ENCODE data around the gene PANK1.
"Not testable (repeated sequence)": the region's sequence is repeated elsewhere in the genome, so short reads cannot be mapped to it uniquely, and the experiment has no call there.

PANK1 gene

GRCh38 chr10:89643812-89644690 lies 991 bp downstream of the PANK1 start:
- H3K4me1 Mint-ChIP-seq (ENCODE audit: low read depth) = peaks cover 7% of the 10 kb centered on the region
- H3K9me3 Mint-ChIP-seq = no peaks in the 10 kb centered on the region
- no peaks in the 10 kb centered on the region for H3K36me3 Mint-ChIP-seq (ENCODE audit: low read depth)

GRCh38 chr10:89643431-89643811 lies 1.6 kb downstream of the PANK1 start:
- H3K27ac Mint-ChIP-seq = no peak overlapping the region
- no peak overlapping the region for H3K4me3 Mint-ChIP-seq
- no peaks in the 10 kb centered on the region for H3K9me3 Mint-ChIP-seq
- peaks cover 3% of the 10 kb centered on the region for H3K36me3 Mint-ChIP-seq (ENCODE audit: low read depth)
- peaks cover 7% of the 10 kb centered on the region for H3K4me1 Mint-ChIP-seq (ENCODE audit: low read depth)
- H3K27me3 Mint-ChIP-seq (ENCODE audit: low read depth) = peaks cover 22% of the 10 kb centered on the region

More at GRCh38 chr10:89643812-89644690, 991 bp downstream of the PANK1 start:
- no peak overlapping the region for H3K27ac Mint-ChIP-seq
- H3K4me3 Mint-ChIP-seq = no peak overlapping the region
- H3K27me3 Mint-ChIP-seq (ENCODE audit: low read depth) = peaks cover 25% of the 10 kb centered on the region

GRCh38 chr10:89642193-89642592 lies 2.8 kb downstream of the PANK1 start:
- Mint-ChIP-seq H3K27me3 (ENCODE audit: low read depth) (peaks cover 10% of the 10 kb centered on the region), H3K27ac (no peak overlapping the region), H3K36me3 (ENCODE audit: low read depth) (peaks cover 3% of the 10 kb centered on the region), H3K4me3 (no peak overlapping the region), H3K4me1 (ENCODE audit: low read depth) (peaks cover 7% of the 10 kb centered on the region), H3K9me3 (no peaks in the 10 kb centered on the region)

- H3K4me1 Mint-ChIP-seq (ENCODE audit: low read depth) = peaks cover 2% of the 10 kb centered on the region
- peaks cover 3% of the 10 kb centered on the region for H3K27me3 Mint-ChIP-seq (ENCODE audit: low read depth)
- H3K4me3 Mint-ChIP-seq = no peak overlapping the region
- H3K36me3 Mint-ChIP-seq (ENCODE audit: low read depth) = peaks cover 3% of the 10 kb centered on the region
- no peak overlapping the region for H3K27ac Mint-ChIP-seq
- H3K9me3 Mint-ChIP-seq = no peaks in the 10 kb centered on the region
These were observed 4.8 kb downstream of the PANK1 start for GRCh38 chr10:89640241-89640640.

- H3K36me3 Mint-ChIP-seq (ENCODE audit: low read depth) = peaks cover 3% of the 10 kb centered on the region
- no peak overlapping the region for H3K27ac Mint-ChIP-seq
- H3K9me3 Mint-ChIP-seq = no peaks in the 10 kb centered on the region
- H3K27me3 Mint-ChIP-seq (ENCODE audit: low read depth) = no peaks in the 10 kb centered on the region
- H3K4me1 Mint-ChIP-seq (ENCODE audit: low read depth) = no peaks in the 10 kb centered on the region
- H3K4me3 Mint-ChIP-seq = no peak overlapping the region
These were observed 5.7 kb downstream of the PANK1 start for GRCh38 chr10:89639326-89639725.

GRCh38 chr10:89637113-89637512 lies 7.9 kb downstream of the PANK1 start:
- H3K27me3 Mint-ChIP-seq (ENCODE audit: low read depth) = no peaks in the 10 kb centered on the region
- H3K4me3 Mint-ChIP-seq = no peak overlapping the region
- H3K36me3 Mint-ChIP-seq (ENCODE audit: low read depth) = peaks cover 3% of the 10 kb centered on the region
- no peak overlapping the region for H3K27ac Mint-ChIP-seq
- no peaks in the 10 kb centered on the region for H3K9me3 Mint-ChIP-seq
- no peaks in the 10 kb centered on the region for H3K4me1 Mint-ChIP-seq (ENCODE audit: low read depth)

- Mint-ChIP-seq H3K27ac (no peak overlapping the region), H3K4me3 (no peak overlapping the region), H3K27me3 (ENCODE audit: low read depth) (no peaks in the 10 kb centered on the region), H3K4me1 (ENCODE audit: low read depth) (no peaks in the 10 kb centered on the region), H3K9me3 (no peaks in the 10 kb centered on the region), H3K36me3 (ENCODE audit: low read depth) (peaks cover 3% of the 10 kb centered on the region)
These were observed 10.4 kb downstream of the PANK1 start for GRCh38 chr10:89634637-89635036.

- Mint-ChIP-seq H3K27ac (no peak overlapping the region), H3K27me3 (ENCODE audit: low read depth) (no peaks in the 10 kb centered on the region), H3K9me3 (no peaks in the 10 kb centered on the region), H3K4me1 (ENCODE audit: low read depth) (no peaks in the 10 kb centered on the region), H3K36me3 (ENCODE audit: low read depth) (peaks cover under 1% of the 10 kb centered on the region), H3K4me3 (no peak overlapping the region)
These were observed 11.6 kb downstream of the PANK1 start for GRCh38 chr10:89633484-89633883.

- H3K9me3 Mint-ChIP-seq = no peaks in the 10 kb centered on the region
- no peak overlapping the region for H3K4me3 Mint-ChIP-seq
- no peak overlapping the region for H3K27ac Mint-ChIP-seq
- no peaks in the 10 kb centered on the region for H3K36me3 Mint-ChIP-seq (ENCODE audit: low read depth)
- H3K27me3 Mint-ChIP-seq (ENCODE audit: low read depth) = no peaks in the 10 kb centered on the region
- H3K4me1 Mint-ChIP-seq (ENCODE audit: low read depth) = no peaks in the 10 kb centered on the region
These were observed 12.2 kb downstream of the PANK1 start for GRCh38 chr10:89632824-89633223.

GRCh38 chr10:89627830-89628229 lies 17.2 kb downstream of the PANK1 start:
- Mint-ChIP-seq H3K27ac (no peak overlapping the region), H3K27me3 (ENCODE audit: low read depth) (no peaks in the 10 kb centered on the region), H3K36me3 (ENCODE audit: low read depth) (no peaks in the 10 kb centered on the region), H3K4me1 (ENCODE audit: low read depth) (no peaks in the 10 kb centered on the region), H3K4me3 (no peak overlapping the region), H3K9me3 (no peaks in the 10 kb centered on the region)

GRCh38 chr10:89625041-89625765 lies 19.8 kb downstream of the PANK1 start:
- Mint-ChIP-seq H3K36me3 (ENCODE audit: low read depth) (no peaks in the 10 kb centered on the region), H3K4me3 (no peak overlapping the region), H3K27ac (no peak overlapping the region), H3K9me3 (peaks cover 5% of the 10 kb centered on the region), H3K4me1 (ENCODE audit: low read depth) (no peaks in the 10 kb centered on the region), H3K27me3 (ENCODE audit: low read depth) (no peaks in the 10 kb centered on the region)

- Mint-ChIP-seq H3K27ac (no peak overlapping the region), H3K4me1 (ENCODE audit: low read depth) (no peaks in the 10 kb centered on the region), H3K4me3 (no peak overlapping the region), H3K36me3 (ENCODE audit: low read depth) (no peaks in the 10 kb centered on the region), H3K9me3 (peaks cover 15% of the 10 kb centered on the region), H3K27me3 (ENCODE audit: low read depth) (no peaks in the 10 kb centered on the region)
These were observed 21.0 kb downstream of the PANK1 start for GRCh38 chr10:89624020-89624419.

- no peak overlapping the region for H3K4me3 Mint-ChIP-seq
- no peaks in the 10 kb centered on the region for H3K36me3 Mint-ChIP-seq (ENCODE audit: low read depth)
- peaks cover 16% of the 10 kb centered on the region for H3K9me3 Mint-ChIP-seq
- no peaks in the 10 kb centered on the region for H3K4me1 Mint-ChIP-seq (ENCODE audit: low read depth)
- H3K27ac Mint-ChIP-seq = no peak overlapping the region
- no peaks in the 10 kb centered on the region for H3K27me3 Mint-ChIP-seq (ENCODE audit: low read depth)
These were observed 22.9 kb downstream of the PANK1 start for GRCh38 chr10:89622151-89622550.

GRCh38 chr10:89621438-89621837 lies 23.6 kb downstream of the PANK1 start:
- peaks cover 16% of the 10 kb centered on the region for H3K9me3 Mint-ChIP-seq
- no peaks in the 10 kb centered on the region for H3K36me3 Mint-ChIP-seq (ENCODE audit: low read depth)
- no peaks in the 10 kb centered on the region for H3K4me1 Mint-ChIP-seq (ENCODE audit: low read depth)
- H3K27ac Mint-ChIP-seq = no peak overlapping the region
- no peaks in the 10 kb centered on the region for H3K27me3 Mint-ChIP-seq (ENCODE audit: low read depth)
- H3K4me3 Mint-ChIP-seq = no peak overlapping the region

- not testable (repeated sequence) for H3K4me1 Mint-ChIP-seq (ENCODE audit: low read depth); H3K36me3 Mint-ChIP-seq (ENCODE audit: low read depth); H3K4me3 Mint-ChIP-seq; H3K27me3 Mint-ChIP-seq (ENCODE audit: low read depth); H3K27ac Mint-ChIP-seq
- H3K9me3 Mint-ChIP-seq = peaks cover 16% of the 10 kb centered on the region
These were observed 24.7 kb downstream of the PANK1 start for GRCh38 chr10:89620296-89620695.

Data from T-helper 1 cell treated with Interleukin-12 subunit alpha and Interleukin-12 subunit beta and Interleukin-4 antibody, amounts not matched to agents 30 μg/mL and 1 μg/mL, for 36 hours (primary cell).